ENCODE data around the gene PCDHB11. TPM values are rescaled to one million over a fixed set of nuclear protein-coding genes. Genes with fewer than 3 reads are reported as not detected.
"Not testable (repeated sequence)": the region's sequence is repeated elsewhere in the genome, so short reads cannot be mapped to it uniquely, and the experiment has no call there.

Gene PCDHB11
- polyA plus RNA-seq, 1 donor from 2014 or later: 2.7 TPM

- H3K9ac ChIP-seq (ENCODE audit: low read length); H4K20me1 ChIP-seq (ENCODE audit: insufficient read depth); H3K4me3 ChIP-seq (ENCODE audit: low read length); H3K27me3 ChIP-seq (ENCODE audit: insufficient read depth, low read depth, low read length); H3K4me2 ChIP-seq (ENCODE audit: low read length); H2AFZ ChIP-seq (ENCODE audit: low read depth, low read length); H3F3A ChIP-seq (ENCODE audit: insufficient read depth, low read length, poor library complexity, severe bottlenecking); H3K36me3 ChIP-seq (ENCODE audit: insufficient read depth, low read length); H3K27ac ChIP-seq (ENCODE audit: low read length); H3K9me2 ChIP-seq (ENCODE audit: insufficient read depth, low read length); H3K79me2 ChIP-seq (replicated peaks; ENCODE audit: insufficient read depth, low read length): not testable (repeated sequence)
- H3K9me3 ChIP-seq (ENCODE audit: low read length): peaks cover 21% of the 10 kb centered on the region
Measured at GRCh38 chr5:141194332-141194731, 5.1 kb upstream of the PCDHB11 start.

GRCh38 chr5:141196363-141196762 is 3.1 kb upstream of the PCDHB11 start:
- no peak overlapping the region for H3K9ac ChIP-seq (ENCODE audit: low read length)
- H3K4me3 ChIP-seq (ENCODE audit: low read length): no peak overlapping the region
- no peak overlapping the region for H3K4me2 ChIP-seq (ENCODE audit: low read length)
- H3K9me3 ChIP-seq (ENCODE audit: low read length): peaks cover 31% of the 10 kb centered on the region
- no peak for TF ChIP-seq RAD21 (conservative IDR thresholded peaks at IDR 0.05)
- TF ChIP-seq REST (IDR thresholded peaks at IDR 0.05; ENCODE audit: borderline replicate concordance): no peak
- TF ChIP-seq EZH2 (IDR thresholded peaks at IDR 0.05; ENCODE audit: borderline replicate concordance, insufficient read depth, low read length, poor library complexity, severe bottlenecking): no peak
- TF ChIP-seq POLR2AphosphoS5 (IDR thresholded peaks at IDR 0.05): no peak
- TF ChIP-seq TAF1 (IDR thresholded peaks at IDR 0.05; ENCODE audit: low read depth): no peak
- no peak for TF ChIP-seq MXI1 (conservative IDR thresholded peaks at IDR 0.05; ENCODE audit: poor library complexity, severe bottlenecking)
- no peak for TF ChIP-seq EP300 (conservative IDR thresholded peaks at IDR 0.05; ENCODE audit: poor library complexity, severe bottlenecking)
- TF ChIP-seq SMC3 (conservative IDR thresholded peaks at IDR 0.05; ENCODE audit: poor library complexity): no peak
- TF ChIP-seq CTCF (IDR thresholded peaks at IDR 0.05; ENCODE audit: poor library complexity, severe bottlenecking): no peak
- H3K36me3 ChIP-seq (ENCODE audit: insufficient read depth, low read length): peaks cover 4% of the 10 kb centered on the region
- H3K79me2 ChIP-seq (replicated peaks; ENCODE audit: insufficient read depth, low read length): peaks cover 10% of the 10 kb centered on the region
- no peaks in the 10 kb centered on the region for H3K27me3 ChIP-seq (ENCODE audit: insufficient read depth, low read depth, low read length)
- no peak overlapping the region for H3K27ac ChIP-seq (ENCODE audit: low read length)
- H3F3A ChIP-seq (ENCODE audit: insufficient read depth, low read length, poor library complexity, severe bottlenecking): no peaks in the 10 kb centered on the region
- no peaks in the 10 kb centered on the region for H3K9me2 ChIP-seq (ENCODE audit: insufficient read depth, low read length)
- no peaks in the 10 kb centered on the region for H4K20me1 ChIP-seq (ENCODE audit: insufficient read depth)
- H2AFZ ChIP-seq (ENCODE audit: low read depth, low read length): no peak overlapping the region

GRCh38 chr5:141201126-141201525 is 1.7 kb downstream of the PCDHB11 start:
- not testable (repeated sequence) for H3F3A ChIP-seq (ENCODE audit: insufficient read depth, low read length, poor library complexity, severe bottlenecking); H3K9ac ChIP-seq (ENCODE audit: low read length); H3K79me2 ChIP-seq (replicated peaks; ENCODE audit: insufficient read depth, low read length); H2AFZ ChIP-seq (ENCODE audit: low read depth, low read length); H4K20me1 ChIP-seq (ENCODE audit: insufficient read depth); H3K36me3 ChIP-seq (ENCODE audit: insufficient read depth, low read length); H3K9me2 ChIP-seq (ENCODE audit: insufficient read depth, low read length); H3K4me2 ChIP-seq (ENCODE audit: low read length); H3K4me3 ChIP-seq (ENCODE audit: low read length); H3K27me3 ChIP-seq (ENCODE audit: insufficient read depth, low read depth, low read length); H3K27ac ChIP-seq (ENCODE audit: low read length)
- H3K9me3 ChIP-seq (ENCODE audit: low read length): peaks cover 34% of the 10 kb centered on the region

GRCh38 chr5:141201646-141202045 is 2.2 kb downstream of the PCDHB11 start:
- not testable (repeated sequence) for H3K9me2 ChIP-seq (ENCODE audit: insufficient read depth, low read length); H3K27me3 ChIP-seq (ENCODE audit: insufficient read depth, low read depth, low read length); H3K79me2 ChIP-seq (replicated peaks; ENCODE audit: insufficient read depth, low read length); H3K27ac ChIP-seq (ENCODE audit: low read length); H3K9ac ChIP-seq (ENCODE audit: low read length); H3K4me3 ChIP-seq (ENCODE audit: low read length); H4K20me1 ChIP-seq (ENCODE audit: insufficient read depth); H2AFZ ChIP-seq (ENCODE audit: low read depth, low read length); H3K36me3 ChIP-seq (ENCODE audit: insufficient read depth, low read length); H3F3A ChIP-seq (ENCODE audit: insufficient read depth, low read length, poor library complexity, severe bottlenecking); H3K4me2 ChIP-seq (ENCODE audit: low read length)
- H3K9me3 ChIP-seq (ENCODE audit: low read length): peaks cover 29% of the 10 kb centered on the region

All from neural cell (in vitro differentiated cells).